ENCODE results near the gene DNAJC7.
"Not testable (repeated sequence)": the region's sequence is repeated elsewhere in the genome, so short reads cannot be mapped to it uniquely, and the experiment has no call there.

- TF ChIP-seq CTCF (IDR thresholded peaks at IDR 0.05; ENCODE audit: poor library complexity); EZH2phosphoT487 (IDR thresholded peaks at IDR 0.05; ENCODE audit: low read depth, severe bottlenecking, unreplicated experiment); EZH2 (IDR thresholded peaks at IDR 0.05; ENCODE audit: borderline replicate concordance): not testable (repeated sequence)
Observed at GRCh38 chr17:41931715-41932114, 85.5 kb downstream of the DNAJC7 start.

All from hepatocyte (in vitro differentiated cells).